Stimulated activated CD8-positive, alpha-beta memory T cell treated with anti-CD3 and anti-CD28 coated beads, Interleukin-2, amount 100 ng/mL, for 48 hours (primary cell): ENCODE measurements around the gene PODNL1.
"Not testable (repeated sequence)": the region's sequence is repeated elsewhere in the genome, so short reads cannot be mapped to it uniquely, and the experiment has no call there.

Source experiments
- DNase-seq, 2 donors: peaks; one replicate each; pipeline ENCODE4 v3.0.0-alpha.2; 2020; ENCODE audit warnings: low read depth in 2 of 2

Gene PODNL1

GRCh38 chr19:13972368-13973155 is 34.3 kb upstream of the PODNL1 start:
- no peak for DNase-seq

GRCh38 chr19:13971868-13972267 is 33.7 kb upstream of the PODNL1 start:
- DNase-seq: not testable (repeated sequence)

GRCh38 chr19:13969897-13970296 is 31.7 kb upstream of the PODNL1 start:
- no peak for DNase-seq

- no peak for DNase-seq
Observed at GRCh38 chr19:13968999-13969398, 30.8 kb upstream of the PODNL1 start.

GRCh38 chr19:13968383-13968935 is 30.2 kb upstream of the PODNL1 start:
- DNase-seq: no peak

GRCh38 chr19:13967206-13967605 is 29.0 kb upstream of the PODNL1 start:
- DNase-seq: not testable (repeated sequence)

GRCh38 chr19:13966684-13967128 is 28.5 kb upstream of the PODNL1 start:
- DNase-seq: no peak

GRCh38 chr19:13965926-13966683 is 27.9 kb upstream of the PODNL1 start:
- DNase-seq: no peak

GRCh38 chr19:13965377-13965896 is 27.2 kb upstream of the PODNL1 start:
- DNase-seq: no peak

GRCh38 chr19:13964776-13965175 is 26.6 kb upstream of the PODNL1 start:
- DNase-seq: no peak

- DNase-seq: no peak
Observed at GRCh38 chr19:13963603-13964105, 25.4 kb upstream of the PODNL1 start.

GRCh38 chr19:13962699-13963602 is 24.7 kb upstream of the PODNL1 start:
- no peak for DNase-seq

GRCh38 chr19:13961826-13962698 is 23.8 kb upstream of the PODNL1 start:
- no peak for DNase-seq

GRCh38 chr19:13960863-13961784 is 22.9 kb upstream of the PODNL1 start:
- no peak for DNase-seq

GRCh38 chr19:13959962-13960862 is 22.0 kb upstream of the PODNL1 start:
- no peak for DNase-seq

GRCh38 chr19:13959141-13959961 is 21.1 kb upstream of the PODNL1 start:
- DNase-seq: no peak

- DNase-seq: no peak
Observed at GRCh38 chr19:13958043-13958442, 19.8 kb upstream of the PODNL1 start.
